ENCODE results near the gene TUBA4A. TPM values are rescaled to one million over a fixed set of nuclear protein-coding genes. Genes with fewer than 3 reads are reported as not detected.

TUBA4A gene
- total RNA-seq, 1 donor from 2014 or later = 35.0 TPM

DNA sequence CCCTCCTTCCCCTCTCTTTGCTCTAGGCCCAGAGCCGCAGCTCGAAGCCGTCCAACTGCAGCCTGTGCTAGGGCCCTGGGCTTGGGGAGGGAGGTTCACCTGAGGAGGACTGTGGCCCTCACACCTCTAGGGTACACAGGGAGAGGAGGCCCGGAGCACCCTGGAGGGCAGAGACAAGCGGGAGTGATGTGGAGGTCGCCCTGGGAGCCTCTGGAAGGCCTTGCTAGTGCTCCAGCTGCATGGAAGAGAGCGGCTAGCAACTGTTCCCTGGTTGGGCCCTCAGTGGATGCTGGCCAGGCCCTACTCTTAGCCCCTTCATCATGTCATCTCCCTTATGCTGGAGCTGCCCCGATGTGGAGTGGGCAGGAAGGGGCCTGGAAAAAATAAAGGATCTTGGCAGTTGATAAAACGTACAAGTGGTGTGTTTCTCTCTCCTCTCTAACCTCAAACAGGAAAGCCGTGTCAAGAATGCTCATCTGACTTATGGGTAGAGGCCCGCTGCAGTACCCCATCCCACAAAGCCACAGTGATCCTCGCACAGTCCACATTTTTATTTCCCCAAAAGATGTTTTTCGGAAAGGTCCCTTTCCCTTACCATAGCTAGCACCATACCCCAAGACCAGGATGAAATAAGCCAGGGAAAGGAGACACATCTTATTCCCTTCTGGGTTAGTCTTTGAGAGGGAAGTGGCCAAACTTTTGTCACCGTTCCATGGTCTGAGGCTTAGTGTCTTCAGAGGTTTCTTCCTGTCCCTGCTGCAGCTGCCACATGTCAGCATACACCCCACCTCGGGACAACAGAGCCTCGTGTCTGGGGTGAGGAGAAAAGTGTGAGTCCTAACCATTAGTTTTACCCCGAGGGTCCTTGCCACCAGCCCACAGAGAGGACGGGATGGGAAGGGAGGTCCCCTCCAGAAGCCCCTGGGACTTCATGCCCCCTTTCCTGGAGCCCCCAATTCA lies 44.2 kb downstream of the TUBA4A start:
- no peak overlapping the region for H3K27ac ChIP-seq
- H3K4me1 ChIP-seq = peaks cover 19% of the 10 kb centered on the region
- H3K36me3 ChIP-seq = peaks cover 44% of the 10 kb centered on the region
- ATAC-seq (no peak), DNase-seq (no peak)
- no peak overlapping the region for H3K4me3 ChIP-seq
- no peaks in the 10 kb centered on the region for H3K9me3 ChIP-seq
- no peak for TF ChIP-seq CTCF (IDR thresholded peaks at IDR 0.05)
- intact Hi-C loops (cut with DNase I) = no loop called here
- H3K27me3 ChIP-seq (ENCODE audit: low read depth) = no peaks in the 10 kb centered on the region

DNA sequence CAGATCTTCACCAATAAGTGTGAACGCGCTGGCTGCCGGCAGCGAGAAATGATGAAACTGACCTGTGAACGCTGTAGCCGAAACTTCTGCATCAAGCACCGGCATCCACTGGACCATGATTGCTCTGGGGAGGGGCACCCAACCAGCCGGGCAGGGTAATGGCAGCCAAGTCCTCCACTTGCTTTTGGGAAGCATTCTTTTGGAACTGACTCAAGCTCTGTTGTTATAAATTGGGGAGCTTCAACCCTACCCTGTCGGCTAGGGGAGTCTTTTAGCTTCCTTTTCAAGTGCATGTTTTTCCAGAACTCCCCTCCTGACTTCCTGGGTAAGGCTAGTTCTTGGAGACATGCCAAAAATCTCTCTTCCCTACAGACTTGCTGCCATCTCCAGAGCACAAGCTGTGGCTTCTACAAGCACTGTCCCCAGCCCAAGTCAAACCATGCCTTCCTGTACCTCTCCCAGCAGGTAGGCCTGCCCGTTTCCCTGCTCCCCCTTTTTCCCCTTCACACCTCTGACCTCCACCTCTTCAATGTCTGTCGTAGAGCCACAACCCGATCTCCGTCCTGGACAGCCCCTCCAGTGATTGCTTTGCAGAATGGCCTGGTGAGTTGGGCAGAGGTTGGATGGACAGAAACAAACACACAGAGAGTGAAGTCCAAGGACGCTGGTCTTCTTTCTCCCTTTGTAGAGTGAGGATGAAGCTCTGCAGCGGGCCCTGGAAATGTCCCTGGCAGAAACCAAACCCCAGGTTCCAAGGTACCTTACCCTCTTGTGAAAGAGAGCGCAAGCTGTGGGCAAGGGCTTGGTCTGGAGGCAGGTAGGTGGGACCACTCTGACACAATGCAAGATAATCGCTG lies 45.6 kb downstream of the TUBA4A start:
- no peak for TF ChIP-seq CTCF (IDR thresholded peaks at IDR 0.05)
- H3K9me3 ChIP-seq = no peaks in the 10 kb centered on the region
- no peaks in the 10 kb centered on the region for H3K27me3 ChIP-seq (ENCODE audit: low read depth)
- peaks cover 34% of the 10 kb centered on the region for H3K36me3 ChIP-seq
- peak overlapping the region; percentile 91 for H3K27ac ChIP-seq
- H3K4me3 ChIP-seq = peak overlapping the region; percentile 76
- ATAC-seq = no peak
- intact Hi-C loops (cut with DNase I) = no loop called here
- peaks cover 19% of the 10 kb centered on the region for H3K4me1 ChIP-seq
- DNase-seq = no peak

- Histone ChIP-seq H3K27me3 (ENCODE audit: low read depth) (no peaks in the 10 kb centered on the region), H3K9me3 (no peaks in the 10 kb centered on the region), H3K27ac (peak overlapping the region; percentile 91), H3K4me1 (peaks cover 19% of the 10 kb centered on the region), H3K4me3 (peak overlapping the region; percentile 76), H3K36me3 (peaks cover 28% of the 10 kb centered on the region)
- TF ChIP-seq CTCF (IDR thresholded peaks at IDR 0.05) = no peak
- intact Hi-C loops (cut with DNase I) = no loop called here
- DNase-seq (no peak), ATAC-seq (no peak)
These were observed 46.4 kb downstream of the TUBA4A start for GRCh38 chr2:219207134-219207883.

DNA sequence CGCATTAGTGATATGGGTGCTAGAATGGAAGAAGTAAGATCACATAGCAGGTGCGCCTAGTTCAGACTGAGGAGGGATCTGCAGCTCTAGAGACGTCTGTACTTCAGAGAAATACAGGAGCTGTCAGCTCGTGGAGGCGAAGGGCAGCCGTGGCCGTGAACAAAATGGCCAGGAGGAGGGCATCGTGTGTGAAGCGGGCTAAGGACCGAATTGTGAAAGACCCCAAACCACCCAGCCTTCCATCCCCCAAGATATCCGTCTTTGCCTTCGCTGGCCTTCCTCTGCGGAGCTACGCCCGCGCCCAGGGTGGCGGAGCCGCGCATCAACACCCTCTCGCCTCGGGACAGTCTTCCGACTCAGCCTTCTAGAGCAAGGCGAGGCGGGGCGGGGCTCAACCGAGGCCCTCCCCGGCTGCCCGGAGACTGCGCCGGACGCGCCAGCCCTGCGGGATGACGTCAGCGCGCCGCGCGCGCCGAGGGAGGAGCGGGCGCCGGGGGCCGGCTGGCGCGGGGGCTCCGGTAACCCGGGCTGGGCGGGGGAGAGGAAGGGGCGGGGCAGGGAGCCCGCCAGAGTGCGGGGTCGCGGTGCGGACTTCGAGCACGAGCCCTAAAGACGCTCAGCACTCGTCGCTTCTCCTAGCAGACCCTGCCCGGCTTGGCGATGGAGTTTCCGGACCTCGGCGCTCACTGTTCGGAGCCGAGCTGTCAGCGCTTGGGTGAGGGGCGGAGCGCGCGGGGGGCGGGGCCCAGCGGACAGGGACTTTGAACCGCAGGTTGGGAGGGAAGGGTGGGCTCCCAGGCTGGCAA lies 47.2 kb downstream of the TUBA4A start, which contains the start of gene ZFAND2B:
Gene ZFAND2B (plus strand): TSS at position 455 of the 806 bp plus-strand sequence. CDS start 206 bp downstream, at position 661.
- Histone ChIP-seq H3K36me3 (peaks cover 28% of the 10 kb centered on the region), H3K4me3 (peak within 1 kb of the TSS; percentile 76), H3K27me3 (ENCODE audit: low read depth) (no peaks in the 10 kb centered on the region), H3K9me3 (no peaks in the 10 kb centered on the region), H3K27ac (peak within 1 kb of the TSS; percentile 91), H3K4me1 (peaks cover 19% of the 10 kb centered on the region)
- ATAC-seq = peak; percentile 98
- no peak for TF ChIP-seq CTCF (IDR thresholded peaks at IDR 0.05)
- intact Hi-C loops (cut with DNase I) = no loop called here
- DNase-seq = peak; percentile 97
